Right atrium auricular region (tissue), 2 donors: ENCODE measurements around the gene AKTIP. TPM values are rescaled to one million over a fixed set of nuclear protein-coding genes. Genes with fewer than 3 reads are reported as not detected.

Source experiments
- DNase-seq: peaks from one replicate; pipeline ENCODE4 v3.0.0-alpha.2; 2019; ENCODE audit warnings: low spot score
- H3K27ac ChIP-seq, 2 donors: fragments of 200-600 bp; sonication (generic); 1 replicate in 1 of 2; 2 replicates in 1 of 2; pipeline ENCODE4 v1.5.1; 2016 to 2019
- H3K27me3 ChIP-seq, 2 donors: fragments of 200-600 bp; sonication (generic); one replicate each; pipeline versions ENCODE4 v1.5.1 to v1.6.0; 2017 to 2019
- H3K36me3 ChIP-seq: fragments of 200-600 bp; sonication (generic); one replicate; pipeline ENCODE4 v1.5.1; 2016
- H3K4me1 ChIP-seq, 2 donors: fragments of 200-600 bp; sonication (generic); one replicate each; pipeline versions ENCODE4 v1.5.1 to v1.6.0; 2017 to 2019
- H3K4me3 ChIP-seq, 2 donors: fragments of 200-600 bp; sonication (generic); 1 replicate in 1 of 2; 2 replicates in 1 of 2; pipeline ENCODE4 v1.5.1; 2017 to 2019; ENCODE audit warnings: mild to moderate bottlenecking in 1 of 2, moderate library complexity in 1 of 2
- H3K9me3 ChIP-seq, 2 donors: fragments of 200-600 bp; sonication (generic); one replicate each; pipeline ENCODE4 v1.5.1; 2019
- total RNA-seq, 2 donors: library from RNA; depleted of rRNA; stranded (reverse); fragments of >200 nt; gene quantifications; one replicate each; pipeline ENCODE4 v1.1.0, GENCODE V29; 2016
- TF ChIP-seq, protein P1 (sequence below), 2 donors: fragments of 200-600 bp; sonication (generic); IDR thresholded peaks; one replicate each; pipeline ENCODE4 v1.5.1; 2019; ENCODE audit warnings: antibody characterized with exemption in 2 of 2

Gene AKTIP
- total RNA-seq, 2 donors from 2014 or later, result 49.8 to 85.3 TPM

DNA sequence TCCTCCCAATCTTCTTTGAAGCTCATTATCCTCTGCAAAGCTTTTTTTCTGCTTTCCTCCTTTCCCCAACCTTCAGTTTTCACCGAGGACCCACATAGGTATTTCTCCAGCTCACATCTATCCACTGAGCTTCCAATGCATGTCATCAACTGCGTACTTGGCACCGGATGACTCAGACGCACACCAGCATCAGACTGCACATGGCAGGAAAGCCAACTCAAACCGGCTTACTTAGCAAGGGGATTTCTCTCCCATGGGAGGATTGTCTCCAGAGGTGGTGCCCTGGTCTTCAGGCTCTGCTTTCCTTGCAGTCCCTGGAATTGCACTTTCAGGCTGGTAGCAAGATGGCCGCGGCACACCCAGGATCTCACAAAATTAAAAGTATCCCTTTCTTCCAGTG lies 1.7 kb upstream of the AKTIP start:
- peak overlapping the region; percentile 52 to 64 for H3K4me3 ChIP-seq
- no peaks in the 10 kb centered on the region for H3K27me3 ChIP-seq
- DNase-seq, result no peak
- H3K9me3 ChIP-seq, result no peaks in the 10 kb centered on the region
- TF ChIP-seq, protein P1, sequence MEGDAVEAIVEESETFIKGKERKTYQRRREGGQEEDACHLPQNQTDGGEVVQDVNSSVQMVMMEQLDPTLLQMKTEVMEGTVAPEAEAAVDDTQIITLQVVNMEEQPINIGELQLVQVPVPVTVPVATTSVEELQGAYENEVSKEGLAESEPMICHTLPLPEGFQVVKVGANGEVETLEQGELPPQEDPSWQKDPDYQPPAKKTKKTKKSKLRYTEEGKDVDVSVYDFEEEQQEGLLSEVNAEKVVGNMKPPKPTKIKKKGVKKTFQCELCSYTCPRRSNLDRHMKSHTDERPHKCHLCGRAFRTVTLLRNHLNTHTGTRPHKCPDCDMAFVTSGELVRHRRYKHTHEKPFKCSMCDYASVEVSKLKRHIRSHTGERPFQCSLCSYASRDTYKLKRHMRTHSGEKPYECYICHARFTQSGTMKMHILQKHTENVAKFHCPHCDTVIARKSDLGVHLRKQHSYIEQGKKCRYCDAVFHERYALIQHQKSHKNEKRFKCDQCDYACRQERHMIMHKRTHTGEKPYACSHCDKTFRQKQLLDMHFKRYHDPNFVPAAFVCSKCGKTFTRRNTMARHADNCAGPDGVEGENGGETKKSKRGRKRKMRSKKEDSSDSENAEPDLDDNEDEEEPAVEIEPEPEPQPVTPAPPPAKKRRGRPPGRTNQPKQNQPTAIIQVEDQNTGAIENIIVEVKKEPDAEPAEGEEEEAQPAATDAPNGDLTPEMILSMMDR (IDR thresholded peaks at IDR 0.05), result no peak
- peak overlapping the region; percentile 98 for H3K27ac ChIP-seq
- peaks cover 4% of the 10 kb centered on the region for H3K36me3 ChIP-seq
- H3K4me1 ChIP-seq, result peaks cover 0 to 45% of the 10 kb centered on the region in 2 donors

DNA sequence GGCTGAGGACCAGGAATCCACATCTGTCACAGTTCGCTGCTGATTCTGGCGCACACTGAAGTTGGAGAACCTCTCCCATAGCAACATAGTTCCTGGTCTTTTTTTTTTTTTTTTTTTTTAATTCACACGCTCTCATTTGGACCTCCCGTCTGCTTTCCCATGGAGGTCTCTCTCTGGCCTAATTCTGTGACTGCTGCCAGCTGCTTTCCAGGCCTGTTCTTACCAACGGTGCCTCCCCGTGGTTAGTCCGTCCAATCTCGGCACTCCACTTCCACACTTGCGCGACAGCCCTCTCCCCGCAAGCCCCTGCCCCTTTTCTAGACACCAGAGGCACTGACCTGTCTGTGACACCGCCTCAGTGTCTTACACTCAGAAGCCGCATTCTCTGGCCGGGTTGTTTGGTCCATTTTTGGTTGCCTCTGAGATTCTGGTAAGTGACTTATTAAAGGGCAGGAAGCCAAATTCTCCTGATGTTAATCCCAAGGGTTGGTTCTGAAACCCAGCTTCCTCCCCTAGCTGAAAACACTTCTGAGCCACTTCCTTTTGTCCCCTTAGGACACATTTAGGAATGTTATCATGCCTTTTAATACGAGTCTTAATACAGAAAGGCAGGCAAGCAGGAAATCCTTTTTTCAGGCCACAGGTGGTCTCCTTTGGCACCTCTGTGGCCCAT lies 1.1 kb upstream of the AKTIP start:
- no peaks in the 10 kb centered on the region for H3K9me3 ChIP-seq
- H3K4me1 ChIP-seq, result peaks cover 0 to 44% of the 10 kb centered on the region in 2 donors
- peaks cover 4% of the 10 kb centered on the region for H3K36me3 ChIP-seq
- no peaks in the 10 kb centered on the region for H3K27me3 ChIP-seq
- H3K27ac ChIP-seq, result peak overlapping the region; percentile 98
- H3K4me3 ChIP-seq, result peak overlapping the region; percentile 52 to 64
- peak; percentile 80 for DNase-seq
- TF ChIP-seq, protein P1 (IDR thresholded peaks at IDR 0.05), result no peak

DNA sequence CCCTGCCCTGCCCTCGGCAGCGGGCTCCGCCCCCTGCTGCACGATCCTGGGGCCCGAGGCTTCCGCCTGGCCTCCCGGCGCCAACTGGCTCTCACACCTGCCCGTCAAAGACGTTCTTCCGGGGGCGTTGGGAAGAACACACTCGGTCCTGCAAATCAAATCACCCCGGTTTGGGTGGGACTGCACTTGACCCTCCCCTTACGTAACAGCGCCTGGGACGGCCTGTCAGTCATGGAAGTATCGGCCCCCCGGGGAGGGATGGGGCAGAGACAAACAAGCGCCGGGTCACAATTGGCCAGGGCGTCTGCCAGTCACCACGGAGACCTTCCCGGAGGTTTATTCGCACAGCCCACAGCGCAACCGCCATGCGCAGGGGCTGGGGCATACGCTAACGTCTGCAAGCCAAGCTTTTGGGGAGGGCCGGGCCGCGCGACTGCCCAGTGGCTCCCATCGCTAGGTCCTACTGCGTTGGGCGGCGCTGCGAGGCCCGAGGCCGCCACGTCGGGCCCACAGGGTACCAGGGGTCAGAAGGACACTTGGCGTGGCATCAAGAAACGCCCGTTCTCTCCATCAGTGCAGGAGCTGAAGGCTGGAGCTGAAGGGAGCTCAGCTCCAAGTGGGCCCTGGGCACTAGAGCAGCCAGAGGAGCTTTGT lies 388 bp upstream of the AKTIP start:
- peak; percentile 100 for DNase-seq
- H3K4me1 ChIP-seq, result peaks cover 0 to 44% of the 10 kb centered on the region in 2 donors
- no peaks in the 10 kb centered on the region for H3K27me3 ChIP-seq
- TF ChIP-seq, protein P1 (IDR thresholded peaks at IDR 0.05), result no peak
- peak overlapping the region; percentile 98 for H3K27ac ChIP-seq
- H3K4me3 ChIP-seq, result peak overlapping the region; percentile 74 to 90
- peaks cover 10% of the 10 kb centered on the region for H3K36me3 ChIP-seq
- H3K9me3 ChIP-seq, result no peaks in the 10 kb centered on the region

DNA sequence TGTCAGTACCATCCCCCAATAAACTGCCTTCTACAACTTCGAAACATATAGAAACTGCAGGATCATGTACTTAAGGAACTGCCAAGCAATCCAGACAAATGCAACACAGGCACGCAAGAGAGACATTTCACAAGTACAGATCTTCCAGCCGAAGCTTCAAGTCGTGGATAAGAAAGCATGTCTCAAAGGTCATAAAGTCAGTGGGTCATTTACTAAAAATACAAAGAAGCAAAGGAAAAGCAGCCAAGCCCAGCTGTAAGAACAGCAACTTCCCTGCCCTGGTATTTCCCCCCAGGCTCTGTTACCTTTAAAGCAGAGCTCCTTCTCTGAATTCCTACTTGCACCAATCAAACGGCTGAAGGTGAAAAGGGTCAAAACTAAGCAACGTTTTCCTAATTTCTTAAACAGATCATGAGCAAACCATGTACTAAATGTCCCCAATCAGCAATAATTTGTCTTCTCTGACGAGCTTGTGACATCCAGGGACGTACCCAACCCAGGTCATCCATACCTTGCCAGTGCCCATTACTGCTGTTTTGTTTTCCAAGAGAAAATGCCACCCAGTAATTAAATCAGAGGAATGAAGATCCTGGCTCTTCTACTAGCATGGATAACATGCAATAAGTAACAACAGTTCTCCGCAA lies 1.7 kb downstream of the AKTIP start:
- Histone ChIP-seq H3K4me3 (peak overlapping the region; percentile 74 to 90), H3K4me1 (peaks cover 0 to 44% of the 10 kb centered on the region in 2 donors), H3K9me3 (no peaks in the 10 kb centered on the region), H3K27ac (peak overlapping the region; percentile 33 to 98), H3K27me3 (no peaks in the 10 kb centered on the region), H3K36me3 (peaks cover 31% of the 10 kb centered on the region)
- no peak for DNase-seq
- TF ChIP-seq, protein P1 (IDR thresholded peaks at IDR 0.05), result no peak

DNA sequence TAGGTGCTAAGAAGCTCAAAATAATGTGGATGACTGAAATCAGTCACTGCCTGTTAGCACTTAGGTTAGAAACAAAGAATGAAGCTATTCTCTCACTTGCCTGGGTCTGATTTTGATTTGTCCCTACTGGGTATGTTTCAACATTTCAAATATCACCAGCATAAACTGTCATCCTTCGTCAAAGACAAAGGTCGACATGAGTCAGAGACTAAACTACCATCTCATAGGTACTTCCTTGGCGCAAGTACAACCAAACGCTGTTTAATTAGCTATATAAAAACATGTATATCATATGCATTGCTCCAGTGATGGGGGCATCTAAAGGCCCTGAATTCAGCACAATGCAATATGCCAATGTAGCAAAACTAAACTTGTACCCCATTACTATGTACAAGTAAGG lies 4.0 kb downstream of the AKTIP start:
- Histone ChIP-seq H3K27ac (no peak overlapping the region), H3K27me3 (no peaks in the 10 kb centered on the region), H3K9me3 (no peaks in the 10 kb centered on the region), H3K36me3 (peaks cover 52% of the 10 kb centered on the region), H3K4me3 (no peak overlapping the region), H3K4me1 (peaks cover 0 to 24% of the 10 kb centered on the region in 2 donors)
- TF ChIP-seq, protein P1 (IDR thresholded peaks at IDR 0.05), result no peak
- DNase-seq, result no peak
